Anterior cingulate cortex (tissue), 58 donors: ENCODE data around the gene ASB16.

Experiments
- DNase-seq, 58 donors: peaks; one replicate each; lab custom pipeline; 2025; lab: John Stamatoyannopoulos, UW

The ASB16 gene

DNA sequence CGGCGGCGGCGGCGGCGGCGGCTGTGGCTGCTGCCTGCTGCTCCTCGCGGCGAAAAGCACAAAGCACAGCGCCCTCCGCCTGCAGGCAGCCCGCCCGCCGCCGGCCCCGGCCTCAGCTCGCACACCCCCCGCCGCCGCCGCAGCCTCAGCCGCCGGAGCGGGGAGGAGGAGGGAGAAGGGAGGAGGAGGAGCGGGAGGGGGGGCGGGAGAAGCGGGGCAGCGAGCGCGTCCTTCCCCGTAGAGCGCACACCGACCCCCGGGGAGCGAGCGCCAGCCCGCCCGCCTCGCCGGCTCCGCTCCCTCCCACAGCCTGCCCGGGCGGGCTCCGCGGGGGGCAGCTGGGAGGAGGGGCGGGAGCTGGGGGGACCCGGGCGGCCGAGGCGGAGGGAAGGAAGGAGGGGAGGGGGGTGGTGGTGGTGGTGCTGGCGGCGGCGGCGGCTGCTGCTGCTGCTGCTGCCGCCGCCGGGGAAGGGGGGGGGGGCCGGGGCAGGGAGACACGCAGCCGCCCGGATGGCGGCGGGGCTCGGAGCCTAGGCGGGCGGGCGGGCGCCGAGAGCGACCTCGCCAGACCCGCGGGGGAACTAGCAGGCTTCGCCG lies 49.2 kb downstream of the ASB16 start, which contains the start of gene UBTF:
Gene UBTF (minus strand): TSS at position 60 of the 597 bp plus-strand sequence. CDS start 1,446 bp downstream, outside the sequence.
- DNase-seq: peak in 51 of 58 donors; percentile 36 to 86 (median 71)

DNA sequence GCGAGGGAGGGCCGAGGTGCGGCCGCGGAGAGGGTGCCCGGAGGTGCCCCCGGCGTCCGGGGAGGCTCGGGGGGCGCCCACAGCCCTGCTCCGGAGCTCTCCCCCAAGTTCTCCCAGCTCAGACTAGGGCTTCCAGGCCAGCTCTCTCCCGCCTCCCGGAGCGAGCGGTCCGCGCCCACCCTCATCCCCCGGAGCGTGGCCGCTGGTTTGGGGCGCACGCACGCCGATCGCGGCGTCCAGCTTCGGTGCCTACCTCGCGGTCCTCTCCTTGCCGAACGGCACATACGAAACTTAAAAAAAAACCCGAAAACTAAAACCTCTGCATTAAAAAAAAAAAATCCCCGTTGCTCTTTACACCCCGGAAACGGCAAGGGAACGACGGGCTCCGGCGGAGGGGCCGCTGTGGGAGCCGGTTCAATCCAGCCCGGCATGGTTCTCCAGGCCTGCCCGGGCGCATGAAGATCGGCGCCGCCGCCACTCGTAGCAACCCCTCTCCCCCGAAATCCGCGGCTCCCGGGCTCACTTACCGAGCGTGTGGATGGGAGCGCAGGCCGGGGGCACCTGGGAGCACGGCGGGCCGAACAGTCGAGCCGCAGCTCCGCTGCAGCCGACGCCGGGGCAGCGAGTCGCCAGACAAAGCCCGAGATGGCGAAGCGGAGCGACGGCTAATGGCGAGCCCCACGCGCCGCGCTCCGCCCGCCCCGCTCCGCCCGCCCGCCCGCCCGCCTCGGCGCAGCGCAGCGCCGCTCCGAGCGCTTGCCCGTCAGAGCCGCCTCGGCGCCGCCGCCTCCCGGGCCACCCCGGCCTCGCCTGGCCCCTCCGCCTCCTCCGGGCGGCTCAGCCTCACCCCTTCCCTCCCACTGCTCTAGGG lies 49.9 kb downstream of the ASB16 start:
- DNase-seq: peak in 37 of 58 donors; percentile 30 to 73 (median 59)

DNA sequence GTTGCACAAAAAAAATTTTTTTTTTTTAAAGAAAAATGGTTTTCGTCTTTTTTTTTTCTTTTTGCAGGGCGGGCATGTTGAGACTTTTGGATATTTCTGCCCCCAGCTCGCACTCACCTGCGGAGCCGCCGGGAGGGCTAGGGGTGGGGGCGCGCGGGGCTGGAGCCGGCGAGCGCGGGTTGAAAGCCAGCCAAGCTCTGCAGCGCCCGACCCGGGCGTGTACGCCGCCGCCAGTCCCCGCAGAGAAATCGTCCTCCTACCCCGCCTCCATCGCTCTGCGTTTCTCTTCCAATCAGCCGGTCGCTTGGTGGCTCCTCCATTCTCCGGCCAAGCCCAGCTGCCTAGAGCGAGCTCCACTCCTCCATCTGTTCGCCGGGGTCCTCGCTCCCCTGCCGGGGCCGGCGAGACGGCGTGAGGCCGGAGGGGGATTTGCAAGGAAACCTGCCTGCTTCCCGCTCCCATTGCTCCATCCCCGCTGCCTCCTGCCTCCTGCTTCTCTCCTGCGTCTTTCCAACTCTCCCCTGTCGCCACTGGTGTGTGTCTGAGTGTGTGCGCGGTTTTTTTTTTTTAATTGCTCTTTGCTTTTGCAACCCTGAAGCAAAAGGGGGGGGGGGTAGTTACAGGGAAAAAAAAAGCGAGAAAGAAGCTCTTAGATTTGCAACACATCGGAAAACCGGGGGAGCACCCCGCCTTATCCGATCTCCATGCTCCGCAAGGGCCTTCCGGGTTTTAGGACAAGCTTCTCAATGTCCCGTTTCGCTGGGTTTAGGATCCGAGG lies 50.8 kb downstream of the ASB16 start:
- peak in 56 of 58 donors; percentile 15 to 88 (median 70) for DNase-seq

DNA sequence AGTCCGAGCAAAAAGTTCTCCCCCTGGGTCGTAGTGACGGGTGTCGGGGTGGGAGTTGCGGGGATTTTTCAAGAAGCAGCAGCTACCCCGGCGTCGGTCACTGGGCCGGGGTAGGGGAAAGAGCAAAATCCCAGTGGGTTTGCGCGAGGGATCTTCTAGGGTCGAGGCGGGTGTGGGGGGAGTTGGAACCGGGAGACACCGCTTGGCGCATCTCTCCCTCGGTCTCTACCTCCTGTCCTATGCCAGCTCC lies 51.3 kb downstream of the ASB16 start:
- DNase-seq: peak in 6 of 58 donors; percentile 55 to 77 (median 64)

DNA sequence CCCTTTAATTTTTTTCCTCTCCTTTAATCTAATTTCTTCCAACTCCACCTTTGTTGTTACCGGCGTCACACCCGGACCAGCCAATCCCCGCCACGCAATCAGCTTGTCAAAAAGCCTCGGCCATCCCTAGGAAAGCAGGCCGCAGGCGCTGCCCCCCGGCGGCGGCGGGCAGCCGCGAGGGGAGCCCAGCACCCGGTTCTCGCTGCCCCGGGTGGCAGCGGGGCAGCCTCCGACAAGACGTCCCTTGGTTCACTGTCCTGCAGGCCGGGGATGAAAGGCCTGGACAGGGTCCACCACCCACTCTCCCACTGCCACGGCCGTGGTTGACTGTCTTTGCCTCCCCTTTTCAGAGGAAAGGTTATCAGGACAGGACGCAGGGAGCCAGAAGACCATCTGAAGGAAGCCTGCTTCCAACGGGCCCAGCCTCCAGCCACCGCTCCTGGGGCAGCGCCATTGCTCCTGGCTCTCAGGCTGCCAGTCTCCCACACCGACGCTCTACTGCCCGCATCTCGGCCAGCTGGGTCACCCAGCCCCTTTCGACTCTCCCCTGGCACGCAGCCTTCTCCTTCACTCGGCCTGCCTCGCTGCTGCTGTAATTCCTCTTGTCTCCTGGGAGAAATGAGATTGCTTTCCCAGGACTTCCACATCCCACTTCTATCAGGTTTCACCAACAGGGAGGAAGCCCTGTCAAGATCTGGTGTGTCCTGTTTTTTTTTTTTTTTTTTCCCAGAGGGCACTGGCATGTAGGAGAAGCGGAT lies 51.8 kb downstream of the ASB16 start:
- peak; percentile 40 to 93 (median 81) for DNase-seq

DNA sequence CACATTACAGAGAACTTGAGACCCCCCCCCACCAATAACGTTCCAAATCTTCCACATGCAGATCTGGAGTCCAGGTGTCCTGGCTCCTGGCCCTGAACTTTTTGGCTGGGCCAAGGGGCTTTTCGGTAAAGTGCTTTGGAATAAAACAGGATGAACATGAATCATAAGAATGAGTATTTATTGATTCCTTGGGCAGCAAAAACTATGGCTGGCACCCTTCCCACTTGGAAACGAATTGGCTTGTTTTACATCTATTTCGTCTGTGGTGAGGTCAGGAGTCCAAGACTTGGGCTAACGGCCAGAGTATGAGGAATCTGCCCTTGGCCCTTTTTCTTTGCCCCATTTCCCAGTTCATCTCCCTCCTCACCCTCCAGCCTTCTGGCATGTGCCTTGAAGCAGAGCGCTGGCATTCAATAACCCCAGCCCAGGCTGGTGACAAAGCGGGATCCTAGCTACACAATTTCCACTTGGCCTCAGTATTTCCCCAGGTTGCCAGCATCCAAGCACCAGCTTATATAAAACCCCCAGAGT lies 53.1 kb downstream of the ASB16 start:
- peak in 21 of 58 donors; percentile 7 to 70 (median 20) for DNase-seq
